ENCODE data around the gene EIF4A2. TPM values are rescaled to one million over a fixed set of nuclear protein-coding genes. Genes with fewer than 3 reads are reported as not detected.

EIF4A2 gene
- total and polyA plus RNA-seq, 8 donors, result 344 to 925 (median 756) TPM

- no peak overlapping the region for H3K27ac ChIP-seq
- H3K4me1 ChIP-seq, result peaks cover 0 to 6% of the 10 kb centered on the region in 2 donors
- H3K36me3 ChIP-seq, result no peaks in the 10 kb centered on the region
- intact Hi-C loops (cut with DNase I), result no loop called here
- TF ChIP-seq CTCF (IDR thresholded peaks at IDR 0.05), result no peak
- no peak for ATAC-seq
- DNase-seq, result no peak
- H3K27me3 ChIP-seq, result peaks cover 22 to 69% of the 10 kb centered on the region in 2 donors
- no peaks in the 10 kb centered on the region for H3K9me3 ChIP-seq
- H3K4me3 ChIP-seq, result no peak overlapping the region
Observed at GRCh38 chr3:186831798-186832197, 48.4 kb downstream of the EIF4A2 start.

GRCh38 chr3:186832276-186832675 lies 48.9 kb downstream of the EIF4A2 start:
- no peak for DNase-seq
- Histone ChIP-seq H3K4me1 (peaks cover 0 to 4% of the 10 kb centered on the region in 2 donors), H3K4me3 (no peak overlapping the region), H3K27ac (no peak overlapping the region), H3K9me3 (no peaks in the 10 kb centered on the region), H3K27me3 (peaks cover 22 to 64% of the 10 kb centered on the region in 2 donors), H3K36me3 (no peaks in the 10 kb centered on the region)
- ATAC-seq, result no peak
- intact Hi-C loops (cut with DNase I), result no loop called here
- TF ChIP-seq CTCF (IDR thresholded peaks at IDR 0.05), result no peak

Small RNA genes within 50 kb of the gene (microRNA-seq; reads per million reads assigned to microRNA genes)
- 12.6 to 17.1 reads per million in 2 donors for gene MIR1248

Other genes starting within 250 kb of the EIF4A2 start
- 1 to 10 TPM; 1.8 to 3.7 TPM for gene CRYGS, start 239.2 kb upstream of the EIF4A2 start, total RNA-seq
- gene CRYGS, start 239.2 kb upstream of the EIF4A2 start, polyA plus RNA-seq (ENCODE audit: insufficient read length in 6 of 6), result 10 to 100 TPM in 2 of 6 donors, 1 to 10 TPM in 4; 6.5 to 10.6 (median 9.3) TPM
- gene TBCCD1, start 216.2 kb upstream of the EIF4A2 start, total RNA-seq, result 10 to 100 TPM; 11.6 to 12.1 TPM
- gene TBCCD1, start 216.2 kb upstream of the EIF4A2 start, polyA plus RNA-seq (ENCODE audit: insufficient read length in 6 of 6), result 10 to 100 TPM; 17.8 to 23.0 (median 20.0) TPM
- gene DNAJB11, start 212.9 kb upstream of the EIF4A2 start, total RNA-seq, result 10 to 100 TPM; 46.8 to 78.3 TPM
- 10 to 100 TPM; 52.5 to 69.8 (median 58.0) TPM for gene DNAJB11, start 212.9 kb upstream of the EIF4A2 start, polyA plus RNA-seq (ENCODE audit: insufficient read length in 6 of 6)
- gene AHSG, start 170.5 kb upstream of the EIF4A2 start, total RNA-seq, result not detected
- 1 to 10 TPM in 2 of 6 donors, under 1 TPM in 1, not detected in 3; 0.09 to 5.7 (median 3.2) TPM for gene AHSG, start 170.5 kb upstream of the EIF4A2 start, polyA plus RNA-seq (ENCODE audit: insufficient read length in 6 of 6)
- not detected for gene FETUB, start 143.2 kb upstream of the EIF4A2 start, total RNA-seq
- gene FETUB, start 143.2 kb upstream of the EIF4A2 start, polyA plus RNA-seq (ENCODE audit: insufficient read length in 6 of 6), result not detected
- gene HRG, start 117.6 kb upstream of the EIF4A2 start, total RNA-seq, result not detected
- under 1 TPM; 0.04 to 0.30 (median 0.07) TPM for gene HRG, start 117.6 kb upstream of the EIF4A2 start, polyA plus RNA-seq (ENCODE audit: insufficient read length in 6 of 6)
- gene KNG1, start 66.2 kb upstream of the EIF4A2 start, total RNA-seq, result not detected
- gene KNG1, start 66.2 kb upstream of the EIF4A2 start, polyA plus RNA-seq (ENCODE audit: insufficient read length in 6 of 6), result 1 to 10 TPM in 1 of 6 donors, under 1 TPM in 5; 0.26 to 1.2 (median 0.49) TPM
- gene RFC4, start 22.9 kb downstream of the EIF4A2 start, total RNA-seq, result 10 to 100 TPM; 12.9 to 21.1 TPM
- 10 to 100 TPM; 39.5 to 55.0 (median 45.2) TPM for gene RFC4, start 22.9 kb downstream of the EIF4A2 start, polyA plus RNA-seq (ENCODE audit: insufficient read length in 6 of 6)
- not detected for gene ADIPOQ, start 59.1 kb downstream of the EIF4A2 start, total RNA-seq
- under 1 TPM in 4 of 6 donors, not detected in 2; 0.03 to 0.10 (median 0.06) TPM for gene ADIPOQ, start 59.1 kb downstream of the EIF4A2 start, polyA plus RNA-seq (ENCODE audit: insufficient read length in 6 of 6)
- gene ST6GAL1, start 146.9 kb downstream of the EIF4A2 start, total RNA-seq, result 100 to 1,000 TPM in 1 of 2 donors, 10 to 100 TPM in 1; 49.9 to 132 TPM
- 10 to 100 TPM; 45.5 to 62.5 (median 56.2) TPM for gene ST6GAL1, start 146.9 kb downstream of the EIF4A2 start, polyA plus RNA-seq (ENCODE audit: insufficient read length in 6 of 6)